GM12872 (cell line): ENCODE results near the gene OXER1.

Source experiments
- CTCF ChIP-seq: IDR thresholded peaks from 3 replicates; pipeline ENCODE4 v1.5.1; 2011; ENCODE audit warnings: low read depth, mild to moderate bottlenecking, low read length, moderate library complexity; ENCODE audit not compliant: insufficient read depth

OXER1 gene

GRCh38 chr2:42742740-42743658 is 20.9 kb downstream of the OXER1 start:
- TF ChIP-seq CTCF, result peak; percentile 31; the same call in 2 of the 3 replicates

GRCh38 chr2:42741140-42741539 is 22.8 kb downstream of the OXER1 start:
- TF ChIP-seq CTCF, result no peak

GRCh38 chr2:42736598-42737322 is 27.2 kb downstream of the OXER1 start:
- TF ChIP-seq CTCF, result no peak

GRCh38 chr2:42733852-42734251 is 30.1 kb downstream of the OXER1 start:
- TF ChIP-seq CTCF, result no peak

- no peak for TF ChIP-seq CTCF
Measured at GRCh38 chr2:42726680-42727079, 37.3 kb downstream of the OXER1 start.

GRCh38 chr2:42725657-42726056 is 38.3 kb downstream of the OXER1 start:
- TF ChIP-seq CTCF, result no peak

- no peak for TF ChIP-seq CTCF
Measured at GRCh38 chr2:42724886-42725285, 39.0 kb downstream of the OXER1 start.
